RWPE2 (cell line): ENCODE results near the gene AGPAT4.

ENCODE experiments used
- ATAC-seq: fragments of 200-7000 bp; cut with Tn5 transposase; 3 replicates; pipeline ENCODE4 v1.9.1; 2021; ENCODE audit warnings: low read depth
- DNase-seq: peaks from one replicate; pipeline ENCODE4 v3.0.0-alpha.2; 2020; ENCODE audit warnings: low spot score
- H3K27ac ChIP-seq: fragments of 450-650 bp; 2 replicates; pipeline ENCODE4 v1.5.1; 2017; ENCODE audit warnings: mild to moderate bottlenecking; ENCODE audit not compliant: poor library complexity, severe bottlenecking
- H3K27me3 ChIP-seq: fragments of 250-450 bp; sonication (Bioruptor Pico); 2 replicates; pipeline ENCODE4 v1.5.1; 2021; ENCODE audit warnings: mild to moderate bottlenecking, moderate library complexity; ENCODE audit not compliant: insufficient read depth, poor library complexity, severe bottlenecking
- H3K36me3 ChIP-seq: fragments of 250-450 bp; sonication (Bioruptor Pico); 2 replicates; pipeline ENCODE4 v1.5.1; 2020; ENCODE audit warnings: low read depth, mild to moderate bottlenecking, moderate library complexity
- H3K4me1 ChIP-seq: fragments of 250-450 bp; sonication (Bioruptor Pico); 2 replicates; pipeline ENCODE4 v1.5.1; 2021; ENCODE audit warnings: mild to moderate bottlenecking, moderate library complexity; ENCODE audit not compliant: insufficient read depth, poor library complexity, severe bottlenecking
- H3K4me3 ChIP-seq: fragments of 250-450 bp; sonication (Bioruptor Pico); 2 replicates; pipeline ENCODE4 v1.5.1; 2021; ENCODE audit warnings: mild to moderate bottlenecking, moderate library complexity; ENCODE audit not compliant: severe bottlenecking
- H3K9me3 ChIP-seq: fragments of 250-450 bp; sonication (Bioruptor Pico); 2 replicates; pipeline ENCODE4 v1.5.1; 2021; ENCODE audit warnings: mild to moderate bottlenecking, moderate library complexity; ENCODE audit not compliant: severe bottlenecking
- CTCF ChIP-seq: fragments of 450-650 bp; IDR thresholded peaks from one replicate; pipeline ENCODE4 v1.5.1; 2017; ENCODE audit warnings: mild to moderate bottlenecking, moderate library complexity; ENCODE audit not compliant: poor library complexity, severe bottlenecking

The AGPAT4 gene

GRCh38 chr6:161230339-161230738 lies 43.5 kb downstream of the AGPAT4 start:
- ATAC-seq, result no peak
- TF ChIP-seq CTCF, result no peak

GRCh38 chr6:161228921-161229591 lies 44.8 kb downstream of the AGPAT4 start:
- DNase-seq (no peak), ATAC-seq (peak; percentile 94)
- Histone ChIP-seq H3K27me3 (no peaks in the 10 kb centered on the region), H3K9me3 (no peaks in the 10 kb centered on the region), H3K36me3 (peaks cover 8% of the 10 kb centered on the region; the same call in 1 of the 2 replicates), H3K4me1 (peaks cover 14% of the 10 kb centered on the region), H3K4me3 (no peak overlapping the region), H3K27ac (peak overlapping the region; percentile 41)
- TF ChIP-seq CTCF, result no peak

More at GRCh38 chr6:161230339-161230738, 43.5 kb downstream of the AGPAT4 start:
- Histone ChIP-seq H3K27me3 (no peaks in the 10 kb centered on the region), H3K36me3 (peaks cover 8% of the 10 kb centered on the region; the same call in 1 of the 2 replicates), H3K4me1 (peaks cover 20% of the 10 kb centered on the region), H3K27ac (no peak overlapping the region), H3K4me3 (no peak overlapping the region), H3K9me3 (no peaks in the 10 kb centered on the region)
- DNase-seq, result no peak

GRCh38 chr6:161228096-161228495 lies 45.8 kb downstream of the AGPAT4 start:
- Histone ChIP-seq H3K4me1 (peaks cover 11% of the 10 kb centered on the region), H3K36me3 (peaks cover 8% of the 10 kb centered on the region; the same call in 1 of the 2 replicates), H3K4me3 (no peak overlapping the region), H3K27ac (no peak overlapping the region), H3K9me3 (no peaks in the 10 kb centered on the region), H3K27me3 (no peaks in the 10 kb centered on the region)
- TF ChIP-seq CTCF, result no peak
- no peak for DNase-seq
- no peak for ATAC-seq

GRCh38 chr6:161227004-161227960 lies 46.6 kb downstream of the AGPAT4 start:
- no peak for TF ChIP-seq CTCF
- no peak for DNase-seq
- ATAC-seq, result no peak
- no peaks in the 10 kb centered on the region for H3K27me3 ChIP-seq
- H3K36me3 ChIP-seq, result peaks cover 8% of the 10 kb centered on the region; the same call in 1 of the 2 replicates
- H3K4me1 ChIP-seq, result peaks cover 11% of the 10 kb centered on the region
- no peak overlapping the region for H3K4me3 ChIP-seq
- no peak overlapping the region for H3K27ac ChIP-seq
- no peaks in the 10 kb centered on the region for H3K9me3 ChIP-seq
